GM12892 (cell line): ENCODE data around the gene PAH.

Experiments used
- POLR2A ChIP-seq: IDR thresholded peaks from 2 replicates; pipeline ENCODE4 v1.6.1; 2011; ENCODE audit warnings: low read depth, low read length, control low read depth
- POLR2AphosphoS5 ChIP-seq: IDR thresholded peaks from 2 replicates; pipeline ENCODE4 v1.6.1; 2011; ENCODE audit warnings: low read depth, low read length, control low read depth

DNA sequence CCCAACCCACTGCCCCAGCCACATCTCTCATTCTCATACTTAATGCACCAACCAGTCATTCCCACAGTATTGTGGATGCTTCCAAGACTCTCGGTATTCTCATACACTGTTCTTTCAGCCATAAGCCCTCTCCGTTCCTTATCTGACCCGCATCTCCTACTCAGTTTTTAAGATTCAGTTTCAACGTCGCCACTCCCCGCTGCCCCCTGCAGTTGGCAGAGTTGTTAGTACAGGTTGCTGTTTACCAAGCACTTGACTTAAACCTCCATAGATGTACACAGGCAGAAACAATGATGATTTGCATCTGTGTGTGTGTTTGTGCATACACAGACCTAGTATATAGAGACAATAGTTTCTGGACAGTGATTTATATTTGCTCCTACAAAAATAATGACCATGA is 40.2 kb downstream of the PAH start:
- TF ChIP-seq POLR2A (no peak), POLR2AphosphoS5 (no peak)
